Ureter (tissue), 1 donor: ENCODE measurements around the gene DNAJC6. TPM values are rescaled to one million over a fixed set of nuclear protein-coding genes. Genes with fewer than 3 reads are reported as not detected.
"Not testable (repeated sequence)": the region's sequence is repeated elsewhere in the genome, so short reads cannot be mapped to it uniquely, and the experiment has no call there.

Source experiments
- DNase-seq: peaks from one replicate; pipeline ENCODE4 v3.0.0-alpha.2; 2020; ENCODE audit warnings: low spot score
- total RNA-seq: library from RNA; stranded (reverse); gene quantifications from one replicate; pipeline ENCODE4 v1.2.4, GENCODE V29; 2023
- donor health status: DM: yes; HTN: yes; CAD: no.

Gene DNAJC6
- total RNA-seq, 1 donor from 2014 or later, result 3.4 TPM

DNA sequence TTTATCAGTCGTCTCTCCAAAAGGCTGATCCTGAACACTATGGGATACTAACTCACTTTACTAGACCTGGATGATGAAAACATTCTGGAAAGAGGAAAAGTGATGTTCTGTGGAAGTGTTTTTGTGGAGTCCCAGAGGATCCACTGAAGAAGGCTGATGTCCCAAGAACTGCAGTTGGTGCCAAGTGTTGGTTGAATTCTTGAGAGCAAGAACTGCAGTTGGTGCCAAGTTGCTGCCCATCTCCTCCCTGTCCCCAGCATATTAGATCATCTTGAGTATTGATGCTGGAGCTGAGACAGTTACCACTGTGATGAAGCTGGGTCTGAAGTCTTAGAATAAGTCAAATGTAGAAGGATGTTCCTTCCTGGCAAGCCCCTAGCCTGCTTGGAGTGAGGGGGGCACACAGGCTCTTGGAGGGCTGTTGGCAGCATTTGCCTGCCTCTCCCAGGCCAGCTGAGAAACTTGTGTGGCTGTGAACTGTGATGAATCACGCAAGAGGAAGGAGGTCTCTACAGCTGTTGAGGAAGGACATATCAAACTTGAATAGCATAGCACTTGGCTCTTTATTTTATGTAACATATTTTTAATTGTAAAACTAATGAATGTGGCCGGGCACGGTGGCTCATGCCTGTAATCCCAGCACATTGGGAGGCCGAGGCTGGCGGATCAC is 48.1 kb downstream of the DNAJC6 start:
- DNase-seq, result no peak

DNA sequence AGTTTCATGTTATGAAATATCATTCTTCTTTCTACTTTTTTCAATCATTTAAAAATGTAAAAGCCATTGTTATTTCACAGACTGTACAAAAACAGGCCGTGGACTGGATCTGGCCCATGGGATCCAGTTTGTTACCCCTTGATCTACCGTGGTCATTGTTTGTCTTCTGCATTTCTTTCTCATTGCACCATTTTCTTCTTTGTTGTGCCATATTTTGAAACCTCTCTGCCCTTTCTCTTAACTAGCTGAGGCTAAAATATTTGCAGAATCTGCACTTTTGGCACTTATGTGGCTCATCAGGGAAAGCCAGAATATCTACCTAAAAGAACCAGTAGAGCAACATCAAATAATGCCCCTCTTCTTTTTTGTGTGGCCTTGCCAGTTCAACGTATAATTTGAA is 50.5 kb downstream of the DNAJC6 start:
- no peak for DNase-seq

DNA sequence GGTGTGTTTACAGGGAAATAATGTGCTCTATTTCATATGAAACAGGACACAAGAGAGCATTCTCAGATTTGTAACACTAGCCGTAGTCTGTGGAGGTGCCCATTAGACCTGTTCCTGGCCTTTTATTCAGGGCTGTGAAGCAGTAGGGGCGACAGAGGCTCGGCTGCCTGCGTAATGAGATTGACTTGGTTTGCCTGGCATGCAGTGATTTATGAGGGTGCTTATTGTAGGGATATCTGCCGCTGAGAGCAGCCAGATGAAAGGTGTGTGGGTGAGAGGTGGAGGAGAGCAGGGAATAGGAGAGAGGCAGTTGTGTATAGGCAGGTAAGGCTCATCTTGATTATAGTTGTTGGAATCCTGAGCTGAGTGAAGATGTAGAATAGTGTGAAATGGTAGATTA is 51.3 kb downstream of the DNAJC6 start:
- no peak for DNase-seq

DNA sequence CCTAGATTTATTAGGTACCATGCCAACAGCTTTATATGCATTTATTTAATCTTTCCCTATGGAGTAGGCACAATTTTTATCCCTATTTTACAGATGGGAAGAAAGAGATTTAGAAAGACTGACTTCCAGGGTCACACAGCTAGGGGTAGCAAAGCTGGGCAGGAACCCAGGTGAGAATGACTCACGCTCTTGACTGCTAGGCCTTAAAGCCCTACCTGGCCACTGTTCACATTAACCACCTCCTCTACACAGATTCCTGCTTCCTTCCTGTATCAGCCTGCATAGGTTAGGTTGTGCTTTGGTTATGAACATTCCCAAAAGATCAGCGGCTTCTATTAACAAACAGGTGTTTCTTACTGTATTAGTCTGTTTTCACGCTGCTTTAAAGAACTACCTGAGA is 53.2 kb downstream of the DNAJC6 start:
- DNase-seq, result no peak

DNA sequence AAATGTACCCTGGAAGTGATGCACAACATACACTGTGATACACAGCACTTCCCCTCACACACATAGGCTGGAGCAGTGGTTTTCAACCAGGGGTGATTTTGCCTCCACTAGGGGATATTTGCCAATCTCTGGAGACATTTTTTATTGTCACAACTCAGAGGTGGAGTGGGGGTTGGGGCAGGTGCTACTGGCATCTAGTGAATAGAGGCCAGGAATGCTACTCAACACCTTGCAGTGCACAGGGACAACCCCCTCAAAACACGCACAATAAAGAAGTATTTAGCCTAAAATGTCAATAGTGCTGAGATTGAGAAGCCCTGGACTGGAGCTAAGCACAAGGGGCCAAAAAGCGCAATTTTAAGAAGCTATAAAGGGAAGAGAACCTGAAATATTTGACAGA is 54.1 kb downstream of the DNAJC6 start:
- no peak for DNase-seq

DNA sequence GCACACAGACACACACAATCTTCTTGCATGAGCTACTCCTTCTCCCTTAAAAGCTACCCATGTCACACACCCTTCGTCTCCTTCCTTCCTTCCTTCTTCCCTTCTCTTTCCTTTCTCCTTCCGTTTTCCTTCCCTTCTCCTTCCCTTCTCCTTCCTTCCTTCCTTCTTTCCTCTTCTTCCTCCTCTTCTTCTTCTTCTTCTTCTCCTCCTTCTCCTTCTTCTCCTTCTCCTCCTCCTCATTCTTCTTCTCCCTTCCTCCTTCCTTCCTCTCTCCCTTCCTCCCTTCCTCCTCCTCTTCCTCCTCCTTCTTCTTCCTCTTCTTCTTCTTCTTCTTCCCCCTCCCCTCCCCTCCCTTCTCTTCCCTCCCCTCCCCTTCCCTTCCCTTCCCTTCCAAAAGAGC is 59.1 kb downstream of the DNAJC6 start:
- DNase-seq, result no peak

DNA sequence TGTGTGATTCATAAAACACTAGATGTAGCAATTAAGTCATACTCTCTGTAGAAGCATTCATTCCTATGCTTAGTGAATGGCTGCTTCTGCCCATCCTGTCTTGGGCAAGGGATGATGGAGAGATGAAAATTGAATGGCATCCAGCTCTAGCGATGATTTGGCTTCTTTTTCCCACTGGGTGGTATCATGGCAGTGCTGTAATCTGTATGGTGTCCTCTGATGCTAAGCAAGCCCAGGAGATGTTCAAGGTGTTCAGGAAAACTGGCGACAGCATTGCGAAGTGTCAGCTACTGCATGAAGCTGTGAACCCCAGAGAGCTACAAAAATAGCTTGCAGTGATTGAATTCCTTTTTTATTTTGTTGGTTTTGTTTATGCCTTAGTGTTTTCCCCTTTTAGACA is 62.2 kb downstream of the DNAJC6 start:
- no peak for DNase-seq

DNA sequence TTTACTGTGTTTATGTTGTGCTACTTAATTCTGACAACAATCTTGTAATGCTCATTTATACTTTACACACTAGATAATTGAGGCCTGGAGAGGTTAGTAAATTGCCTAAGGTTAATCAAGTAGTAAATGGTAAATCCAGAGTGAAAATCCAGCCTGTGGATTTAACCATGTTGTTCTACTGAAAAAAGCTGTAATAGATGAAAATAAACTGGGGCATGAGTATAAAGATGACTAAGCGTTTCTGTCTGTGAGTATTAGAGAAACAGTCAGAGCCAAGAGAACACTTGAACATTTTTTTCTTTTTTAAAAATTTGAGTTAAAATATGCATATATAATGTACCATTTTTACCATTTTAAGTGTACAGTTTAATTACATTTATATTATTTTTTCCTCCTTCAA is 63.2 kb downstream of the DNAJC6 start:
- no peak for DNase-seq

DNA sequence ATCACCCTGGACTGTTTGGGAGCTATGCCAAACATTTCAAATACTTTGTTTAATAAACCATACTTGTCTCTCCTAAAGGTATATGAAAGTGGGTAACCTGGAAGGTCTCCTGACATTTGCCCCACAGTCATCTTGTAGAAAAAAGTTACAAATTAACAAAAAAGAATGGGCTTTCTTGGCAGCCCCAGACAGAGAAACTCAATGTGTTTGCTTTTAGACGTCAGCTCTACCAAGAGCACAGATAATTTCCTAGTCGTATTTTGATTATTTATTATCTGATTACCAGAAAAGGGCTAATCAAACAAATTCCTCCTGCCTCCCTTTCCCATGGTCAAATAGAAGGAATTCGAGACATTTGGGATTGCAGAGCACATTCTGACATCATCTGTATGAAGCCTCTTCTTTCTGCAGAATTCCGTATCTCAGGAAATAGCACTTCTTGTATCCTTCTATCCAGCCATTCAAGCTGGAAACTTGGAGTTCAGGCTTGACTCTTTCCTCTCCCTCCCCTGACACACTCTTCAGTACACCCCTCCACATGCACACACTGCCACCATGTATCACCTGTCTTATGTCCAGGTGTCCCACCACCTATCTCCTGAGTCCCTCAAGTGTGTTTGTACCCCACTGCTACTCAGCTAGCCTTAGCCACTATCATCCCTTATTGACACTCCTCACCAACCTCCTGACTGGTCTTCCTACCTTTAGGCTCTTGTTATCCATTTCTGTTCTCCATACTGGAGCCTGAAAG is 68.3 kb downstream of the DNAJC6 start:
- no peak for DNase-seq

DNA sequence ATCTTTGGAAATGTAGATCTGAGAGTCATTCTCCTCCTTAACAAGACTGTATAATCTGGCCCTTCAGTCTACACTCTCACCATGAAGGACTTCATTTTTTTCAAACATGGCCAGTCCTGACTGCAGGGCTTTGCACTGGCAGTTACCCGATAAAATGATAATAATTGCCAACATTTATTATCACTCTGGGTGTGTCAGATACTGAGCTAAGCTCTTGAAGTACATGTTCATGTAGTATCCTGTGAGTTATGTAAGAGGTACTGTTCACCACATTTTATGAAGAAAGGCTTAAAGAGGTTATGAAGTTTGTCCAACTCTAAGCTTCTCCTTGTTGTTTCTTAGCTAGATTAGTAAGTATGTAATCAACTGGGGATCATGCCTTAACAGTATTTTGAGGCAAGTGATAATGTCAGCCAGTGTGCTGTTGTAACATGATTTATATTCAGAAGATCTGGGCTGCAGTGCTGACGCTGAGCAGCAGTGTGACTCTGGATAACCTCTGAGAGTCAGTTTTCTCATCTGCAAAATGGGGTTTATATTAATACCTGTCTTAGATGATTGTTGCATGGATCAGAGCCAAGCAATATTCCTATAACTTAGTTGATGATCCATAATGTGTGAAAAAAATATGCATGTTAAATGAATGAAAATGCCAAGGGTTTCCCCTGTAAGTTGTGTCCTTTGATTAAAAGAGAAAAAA is 69.1 kb downstream of the DNAJC6 start:
- no peak for DNase-seq

DNA sequence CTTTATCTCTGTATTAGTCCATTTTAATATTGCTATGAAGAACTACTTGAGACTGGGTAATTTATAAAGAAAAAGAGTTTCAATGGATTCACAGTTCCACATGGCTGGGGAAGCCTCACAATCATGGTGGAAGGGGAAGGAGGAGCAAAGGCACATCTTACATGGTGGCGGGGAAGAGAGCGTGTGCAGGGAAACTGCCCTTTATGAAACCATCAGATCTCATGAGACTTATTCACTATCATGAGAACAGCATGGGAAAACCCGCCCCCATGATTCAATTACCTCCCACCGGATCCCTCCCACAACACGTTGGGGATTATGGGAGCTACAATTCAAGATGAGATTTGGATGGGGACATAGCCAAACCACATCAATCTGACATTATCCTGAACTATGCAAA is 75.1 kb downstream of the DNAJC6 start:
- DNase-seq, result not testable (repeated sequence)

DNA sequence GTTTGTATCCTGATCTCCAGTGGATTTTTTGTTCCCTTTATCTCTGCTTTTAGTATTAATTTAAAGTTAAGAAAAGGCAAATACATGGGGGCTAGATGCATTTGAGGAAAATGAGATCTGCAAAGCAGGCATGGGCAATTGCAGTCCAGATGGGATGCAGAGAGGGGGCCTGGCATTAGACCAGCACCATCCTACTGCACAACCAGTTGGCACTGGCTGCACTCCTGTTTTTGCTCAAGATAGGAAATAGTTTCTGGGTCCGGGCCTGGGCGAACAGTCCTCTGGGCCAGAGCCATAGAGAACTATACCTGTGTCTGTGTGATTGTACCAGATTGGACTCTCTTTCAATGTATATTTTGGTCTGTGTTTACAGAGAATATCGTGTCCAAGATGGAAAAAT is 77.1 kb downstream of the DNAJC6 start:
- no peak for DNase-seq

DNA sequence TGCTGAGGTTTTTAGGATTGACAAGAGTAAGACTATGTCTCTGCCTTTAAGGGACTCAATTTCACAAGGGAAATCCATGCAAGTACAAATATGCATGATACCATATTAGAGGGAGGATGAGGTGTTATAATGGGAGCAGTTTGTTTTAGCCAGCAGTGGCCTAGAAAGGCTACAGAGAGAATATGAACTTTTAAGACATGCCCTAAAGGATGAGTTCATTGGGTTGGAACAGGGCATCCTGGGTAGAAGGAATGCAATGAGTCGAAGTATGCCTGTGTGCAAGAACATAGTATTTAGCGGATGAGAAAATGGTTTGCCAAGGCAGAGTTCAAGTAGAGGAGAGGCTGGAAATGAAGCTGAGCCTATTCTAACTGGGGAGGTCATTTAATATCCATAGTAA is 78.5 kb downstream of the DNAJC6 start:
- DNase-seq, result no peak

DNA sequence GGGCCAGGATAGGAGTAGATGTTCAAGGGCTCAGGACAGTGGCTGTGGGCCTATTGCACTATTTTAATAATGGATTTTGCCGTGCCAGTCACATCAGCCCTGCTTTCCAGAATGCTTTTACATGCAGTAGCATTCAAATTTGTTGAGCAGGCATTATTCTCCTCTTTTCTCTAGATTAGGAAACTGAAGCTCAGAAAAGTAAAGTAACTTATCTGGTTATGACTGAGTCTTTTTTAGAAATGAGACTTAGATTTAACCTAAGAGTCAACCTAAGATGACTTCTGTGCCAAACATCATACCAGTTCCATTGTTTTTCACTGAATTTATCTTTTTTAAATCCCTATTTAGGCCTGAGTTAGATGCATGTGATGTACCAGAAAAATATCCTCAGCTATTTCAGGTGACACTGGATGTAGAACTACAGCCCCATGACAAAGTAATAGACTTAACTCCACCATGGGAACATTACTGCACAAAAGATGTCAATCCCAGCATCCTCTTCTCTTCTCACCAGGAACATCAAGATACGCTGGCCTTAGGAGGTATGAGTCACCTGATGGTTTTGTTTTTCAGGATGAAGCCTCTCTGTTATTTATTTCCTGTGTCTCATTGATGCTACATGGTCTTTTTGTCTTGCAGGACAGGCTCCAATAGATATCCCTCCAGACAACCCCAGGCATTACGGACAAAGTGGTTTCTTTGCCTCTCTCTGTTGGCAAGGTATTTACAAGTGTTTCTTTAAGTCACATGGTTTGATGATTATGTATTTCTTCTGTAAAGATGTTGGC is 79.8 kb downstream of the DNAJC6 start:
- DNase-seq, result no peak

DNA sequence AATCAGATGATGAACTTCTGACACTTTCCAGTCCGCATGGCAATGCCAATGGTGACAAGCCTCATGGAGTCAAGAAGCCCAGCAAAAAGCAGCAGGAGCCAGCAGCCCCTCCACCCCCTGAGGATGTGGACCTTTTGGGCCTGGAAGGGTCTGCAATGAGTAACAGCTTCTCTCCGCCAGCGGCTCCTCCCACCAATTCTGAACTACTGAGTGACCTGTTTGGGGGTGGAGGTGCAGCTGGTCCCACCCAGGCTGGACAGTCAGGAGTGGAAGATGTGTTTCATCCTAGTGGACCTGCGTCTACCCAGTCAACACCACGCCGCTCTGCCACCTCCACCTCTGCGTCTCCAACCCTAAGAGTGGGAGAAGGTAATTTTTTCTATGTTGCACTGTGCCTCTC is 83.2 kb downstream of the DNAJC6 start:
- DNase-seq, result no peak

DNA sequence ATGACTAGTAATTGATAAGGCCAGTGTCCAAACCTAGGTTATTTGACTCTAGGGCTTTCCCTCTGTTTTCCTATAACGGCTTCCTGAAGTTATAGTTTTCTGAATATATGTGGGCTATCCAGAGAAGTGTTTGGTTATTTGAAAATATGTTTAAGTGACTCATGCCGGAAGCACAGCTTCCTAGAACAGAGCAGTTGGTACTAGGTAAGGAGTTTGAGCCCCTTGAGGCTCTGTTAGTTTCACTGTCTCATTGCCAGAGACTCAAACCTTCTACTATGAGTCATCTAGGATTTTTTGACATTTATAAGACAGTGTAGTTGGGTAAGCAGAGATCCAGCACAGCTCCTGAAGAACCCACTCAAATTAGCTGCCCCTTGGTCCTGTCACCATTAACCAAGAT is 84.0 kb downstream of the DNAJC6 start:
- DNase-seq, result no peak

DNA sequence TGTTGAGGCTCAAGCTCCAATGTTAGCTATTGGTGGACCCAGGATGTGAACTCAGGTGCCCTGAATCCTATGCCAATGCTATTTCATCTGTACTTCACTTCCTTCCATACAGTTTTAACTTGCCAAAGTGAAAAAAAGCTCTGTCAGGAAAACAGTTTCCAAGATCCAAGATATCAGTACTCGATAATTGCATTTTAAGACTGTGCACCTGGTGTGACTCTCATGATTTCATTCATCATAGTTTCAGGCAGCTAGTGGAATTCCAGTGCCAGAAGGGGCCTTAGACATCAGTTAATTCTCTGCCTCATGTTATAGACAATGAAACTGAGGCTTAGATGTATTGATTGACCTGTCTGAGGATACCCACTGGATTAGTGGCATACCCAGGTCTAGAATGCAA is 84.6 kb downstream of the DNAJC6 start:
- no peak for DNase-seq

DNA sequence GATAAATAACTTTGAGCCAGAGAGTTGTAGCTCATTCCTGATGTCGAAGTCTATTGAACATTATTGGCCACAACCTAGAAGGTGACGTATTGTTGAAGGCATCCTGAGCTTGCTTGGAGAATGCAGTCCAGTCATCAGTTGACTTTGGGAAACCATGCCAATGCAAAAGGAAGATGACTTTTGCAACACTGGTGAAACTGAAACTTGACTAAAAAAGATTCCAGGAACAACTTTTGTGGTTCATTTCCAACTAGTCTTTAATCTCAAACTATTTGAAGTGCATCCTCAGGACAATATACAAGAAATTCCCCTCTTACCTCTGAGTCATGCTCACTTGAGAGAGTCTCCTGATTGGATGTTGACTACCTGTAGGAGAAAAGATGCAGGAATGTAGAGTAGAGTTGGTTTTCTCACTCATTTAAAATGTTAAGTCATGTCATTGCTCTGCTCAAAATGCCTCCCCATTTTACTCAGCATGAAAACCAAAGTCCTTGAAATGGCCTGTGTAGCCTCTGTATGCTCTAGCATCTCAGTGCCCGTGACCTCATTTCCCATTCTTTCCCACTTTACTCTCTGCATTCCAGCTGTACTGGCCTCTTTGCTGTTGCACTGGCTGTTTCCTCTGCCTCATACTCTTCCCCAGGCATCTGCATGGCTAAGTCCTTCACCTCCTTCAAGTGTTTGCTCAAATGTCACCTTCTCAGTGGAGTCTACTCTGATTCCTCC is 86.7 kb downstream of the DNAJC6 start:
- DNase-seq, result no peak

DNA sequence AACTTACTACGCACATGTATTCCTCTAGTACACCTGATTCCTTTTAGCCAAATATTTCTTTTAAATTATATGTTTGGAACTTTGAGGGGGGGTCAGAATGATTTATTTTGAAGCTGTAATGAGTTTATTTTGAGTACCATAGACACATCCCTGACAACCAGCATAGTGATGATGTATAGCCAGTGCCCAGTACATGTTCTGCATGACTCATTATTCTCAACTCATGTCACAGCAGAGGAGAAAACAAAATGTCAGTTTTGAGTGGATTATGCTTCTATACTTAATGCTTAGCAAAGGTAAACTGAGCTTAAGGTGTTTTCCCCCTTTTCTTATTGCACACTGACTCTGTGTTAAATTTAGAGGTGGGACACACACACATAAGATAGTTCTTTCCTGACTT is 88.7 kb downstream of the DNAJC6 start:
- no peak for DNase-seq

DNA sequence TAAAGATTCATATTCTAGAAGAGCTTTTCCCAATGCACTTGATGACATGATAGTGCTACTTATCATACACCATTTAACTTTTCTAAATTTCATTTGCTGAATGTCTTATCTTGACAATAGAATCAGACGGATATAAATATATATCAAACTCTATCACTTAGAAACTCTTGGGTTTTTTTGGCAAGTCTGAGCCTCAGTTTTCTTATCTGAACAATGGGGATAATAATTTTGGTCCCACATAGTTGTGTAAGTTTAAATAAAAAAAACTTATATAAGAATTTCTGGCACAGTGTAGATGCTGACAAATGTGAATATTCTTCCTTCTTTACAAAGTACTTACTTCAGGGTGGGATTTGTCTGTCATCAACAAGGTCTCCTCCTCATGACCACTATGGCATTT is 89.7 kb downstream of the DNAJC6 start:
- DNase-seq, result no peak

DNA sequence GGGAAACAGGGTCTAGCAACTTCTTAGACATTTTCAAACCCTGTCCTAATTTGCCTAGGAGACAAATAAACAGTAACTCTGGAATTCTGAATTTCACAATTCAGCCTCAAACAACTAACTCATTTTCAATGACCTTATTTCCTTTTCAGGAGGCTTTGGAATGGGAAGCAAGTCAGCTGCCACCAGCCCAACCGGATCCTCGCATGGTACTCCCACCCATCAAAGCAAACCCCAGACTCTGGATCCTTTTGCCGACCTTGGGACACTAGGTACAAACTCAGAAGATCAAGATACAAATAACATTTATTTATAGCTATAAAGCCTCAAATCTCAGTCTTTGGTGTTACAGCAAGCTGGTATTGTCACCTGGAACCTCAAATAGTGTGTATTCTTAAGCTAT is 92.3 kb downstream of the DNAJC6 start:
- no peak for DNase-seq

DNA sequence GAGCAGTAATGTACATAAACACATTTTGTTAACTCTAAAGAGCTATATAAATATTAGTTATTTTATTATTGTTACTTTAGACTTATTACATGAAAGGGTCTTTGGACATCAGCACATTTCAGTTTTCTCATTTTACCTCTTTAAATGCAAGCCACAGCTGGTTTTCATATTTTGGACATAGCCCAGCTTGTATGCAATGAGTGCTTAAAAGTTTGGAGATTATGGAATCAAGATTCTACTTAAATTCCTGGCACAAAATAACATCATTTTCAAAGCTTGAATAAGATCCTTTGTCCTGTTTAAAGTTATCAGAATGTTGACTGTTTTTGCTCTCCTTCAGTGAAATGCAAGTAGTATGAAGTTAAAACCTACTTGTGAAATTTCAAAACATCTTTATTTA is 95.6 kb downstream of the DNAJC6 start:
- no peak for DNase-seq
